Measurements from ENCODE around the gene MBLAC1. TPM values are rescaled to one million over a fixed set of nuclear protein-coding genes. Genes with fewer than 3 reads are reported as not detected.

Gene MBLAC1
- total RNA-seq, 1 donor from 2014 or later: 2.3 TPM

DNA sequence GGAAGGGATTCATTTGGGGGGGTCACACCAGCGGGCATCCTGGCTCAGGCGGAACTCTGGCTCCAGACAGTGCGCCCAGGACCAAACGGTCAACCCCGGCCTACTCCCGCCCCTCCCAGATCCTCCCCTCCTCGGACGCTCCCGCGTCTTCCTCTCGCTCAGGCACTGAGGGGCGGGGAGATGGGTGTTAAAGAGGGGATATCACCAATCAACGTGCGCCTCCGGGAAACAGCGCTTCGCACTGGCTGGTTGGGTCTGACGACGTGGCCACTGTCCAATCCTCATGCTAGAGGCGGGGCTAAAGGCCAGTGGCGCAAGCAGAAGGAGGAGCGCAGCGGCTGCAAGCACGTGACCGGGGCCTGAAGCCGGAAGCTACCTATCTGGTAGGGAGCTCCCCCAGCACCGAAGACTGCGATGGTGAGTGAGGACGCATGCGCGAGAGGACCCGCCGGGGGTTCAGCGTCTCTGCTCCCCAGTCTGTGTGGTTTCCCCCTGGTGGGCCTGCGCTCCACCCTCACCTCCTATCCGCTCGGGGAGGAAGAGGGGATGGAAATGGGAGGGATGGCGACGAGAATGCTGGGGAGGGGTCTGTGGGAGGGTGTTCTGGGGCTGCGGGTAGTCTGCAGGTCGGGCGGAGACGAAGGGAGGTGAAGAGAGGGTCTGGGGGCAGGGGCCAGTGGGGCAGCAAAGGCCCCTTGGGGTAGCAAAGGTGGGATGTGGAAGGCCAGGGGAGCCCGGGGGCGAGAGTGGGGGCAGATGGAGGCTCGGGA, 22.0 kb downstream of the MBLAC1 start, which contains the start of gene LAMTOR4:
Gene LAMTOR4, plus strand, starts transcription at position 360 of the 770 bp plus-strand sequence. Its CDS starts 55 bp downstream, at position 415.
- peaks cover 18% of the 10 kb centered on the region for H3K4me1 Mint-ChIP-seq (ENCODE audit: unreplicated experiment)
- peak; percentile 99 for DNase-seq (ENCODE audit: extremely low spot score, unreplicated experiment)
- TF ChIP-seq, protein P1, sequence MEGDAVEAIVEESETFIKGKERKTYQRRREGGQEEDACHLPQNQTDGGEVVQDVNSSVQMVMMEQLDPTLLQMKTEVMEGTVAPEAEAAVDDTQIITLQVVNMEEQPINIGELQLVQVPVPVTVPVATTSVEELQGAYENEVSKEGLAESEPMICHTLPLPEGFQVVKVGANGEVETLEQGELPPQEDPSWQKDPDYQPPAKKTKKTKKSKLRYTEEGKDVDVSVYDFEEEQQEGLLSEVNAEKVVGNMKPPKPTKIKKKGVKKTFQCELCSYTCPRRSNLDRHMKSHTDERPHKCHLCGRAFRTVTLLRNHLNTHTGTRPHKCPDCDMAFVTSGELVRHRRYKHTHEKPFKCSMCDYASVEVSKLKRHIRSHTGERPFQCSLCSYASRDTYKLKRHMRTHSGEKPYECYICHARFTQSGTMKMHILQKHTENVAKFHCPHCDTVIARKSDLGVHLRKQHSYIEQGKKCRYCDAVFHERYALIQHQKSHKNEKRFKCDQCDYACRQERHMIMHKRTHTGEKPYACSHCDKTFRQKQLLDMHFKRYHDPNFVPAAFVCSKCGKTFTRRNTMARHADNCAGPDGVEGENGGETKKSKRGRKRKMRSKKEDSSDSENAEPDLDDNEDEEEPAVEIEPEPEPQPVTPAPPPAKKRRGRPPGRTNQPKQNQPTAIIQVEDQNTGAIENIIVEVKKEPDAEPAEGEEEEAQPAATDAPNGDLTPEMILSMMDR (IDR thresholded peaks at IDR 0.05): no peak
- H3K27me3 Mint-ChIP-seq (ENCODE audit: unreplicated experiment): no peaks in the 10 kb centered on the region
- peak within 1 kb of the TSS; percentile 94 for H3K27ac Mint-ChIP-seq (ENCODE audit: unreplicated experiment)
- peak within 1 kb of the TSS; percentile 99 for H3K4me3 Mint-ChIP-seq (ENCODE audit: unreplicated experiment)
- H3K36me3 Mint-ChIP-seq (ENCODE audit: unreplicated experiment): peaks cover 10% of the 10 kb centered on the region
- no peaks in the 10 kb centered on the region for H3K9me3 Mint-ChIP-seq (ENCODE audit: unreplicated experiment)

DNA sequence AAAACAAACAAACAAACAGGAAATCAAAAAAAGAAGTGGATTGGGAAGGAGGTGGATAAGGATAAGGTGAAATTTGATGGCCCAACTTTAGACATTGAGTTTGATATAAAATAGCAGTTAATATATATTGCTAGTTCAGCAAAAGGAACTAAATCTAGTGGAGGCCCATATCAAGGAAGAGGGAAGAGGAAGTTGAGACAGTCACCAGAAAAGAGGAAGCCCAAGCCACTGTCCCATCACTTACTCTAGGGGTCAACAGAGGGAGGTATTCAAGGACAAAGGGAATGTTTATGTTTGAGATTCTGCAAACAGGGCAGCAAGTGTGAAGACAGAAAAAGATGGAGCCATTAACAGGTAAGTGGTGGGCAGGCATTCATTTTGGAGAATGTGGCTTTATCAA, 25.6 kb downstream of the MBLAC1 start:
- Mint-ChIP-seq H3K36me3 (ENCODE audit: unreplicated experiment) (peaks cover 14% of the 10 kb centered on the region), H3K27ac (ENCODE audit: unreplicated experiment) (no peak overlapping the region), H3K4me3 (ENCODE audit: unreplicated experiment) (no peak overlapping the region), H3K27me3 (ENCODE audit: unreplicated experiment) (no peaks in the 10 kb centered on the region), H3K9me3 (ENCODE audit: unreplicated experiment) (no peaks in the 10 kb centered on the region), H3K4me1 (ENCODE audit: unreplicated experiment) (peaks cover 29% of the 10 kb centered on the region)
- TF ChIP-seq, protein P1 (IDR thresholded peaks at IDR 0.05): no peak
- DNase-seq (ENCODE audit: extremely low spot score, unreplicated experiment): no peak

DNA sequence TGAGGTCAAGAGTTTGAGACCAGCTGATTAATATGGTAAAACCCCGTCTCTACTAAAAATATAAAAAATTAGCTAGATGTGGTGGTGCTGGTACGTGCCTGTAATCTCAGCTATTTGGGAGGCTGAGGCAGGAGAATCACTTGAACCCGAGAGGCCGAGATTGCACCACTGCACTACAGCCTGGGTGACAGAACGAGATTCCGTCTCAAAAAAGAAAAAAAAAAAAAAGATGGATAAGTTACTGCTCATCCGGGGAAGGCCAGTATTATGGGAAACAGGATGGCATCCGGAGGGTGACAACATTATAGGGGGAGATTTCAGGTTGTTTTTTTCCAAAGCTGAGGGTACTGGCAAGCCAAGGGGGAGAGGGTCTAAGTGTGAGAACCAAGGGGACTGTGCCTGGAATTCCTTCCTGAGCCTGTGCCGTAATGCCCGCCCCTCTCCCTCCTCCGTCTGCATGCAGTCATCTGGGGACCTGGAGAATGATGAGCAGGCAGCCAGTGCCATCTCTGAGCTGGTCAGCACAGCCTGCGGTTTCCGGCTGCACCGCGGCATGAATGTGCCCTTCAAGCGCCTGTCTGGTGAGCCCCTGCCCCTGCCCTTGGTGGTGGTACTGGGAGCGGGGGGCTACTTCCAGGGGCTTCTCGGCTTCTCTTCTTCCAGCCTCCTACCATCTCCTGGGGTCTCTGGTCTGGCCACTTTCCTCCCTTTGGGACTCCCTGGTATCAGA, 26.3 kb downstream of the MBLAC1 start:
- no peak for DNase-seq (ENCODE audit: extremely low spot score, unreplicated experiment)
- Mint-ChIP-seq H3K4me3 (ENCODE audit: unreplicated experiment) (no peak overlapping the region), H3K9me3 (ENCODE audit: unreplicated experiment) (no peaks in the 10 kb centered on the region), H3K27me3 (ENCODE audit: unreplicated experiment) (no peaks in the 10 kb centered on the region), H3K4me1 (ENCODE audit: unreplicated experiment) (peaks cover 33% of the 10 kb centered on the region), H3K27ac (ENCODE audit: unreplicated experiment) (peak overlapping the region; percentile 31), H3K36me3 (ENCODE audit: unreplicated experiment) (peaks cover 14% of the 10 kb centered on the region)
- TF ChIP-seq, protein P1 (IDR thresholded peaks at IDR 0.05): no peak

- DNase-seq (ENCODE audit: extremely low spot score, unreplicated experiment): no peak
- Mint-ChIP-seq H3K27me3 (ENCODE audit: unreplicated experiment) (no peaks in the 10 kb centered on the region), H3K36me3 (ENCODE audit: unreplicated experiment) (peaks cover 14% of the 10 kb centered on the region), H3K9me3 (ENCODE audit: unreplicated experiment) (no peaks in the 10 kb centered on the region), H3K4me1 (ENCODE audit: unreplicated experiment) (peaks cover 33% of the 10 kb centered on the region), H3K27ac (ENCODE audit: unreplicated experiment) (peak overlapping the region; percentile 41), H3K4me3 (ENCODE audit: unreplicated experiment) (no peak overlapping the region)
- TF ChIP-seq, protein P1 (IDR thresholded peaks at IDR 0.05): no peak
Measured at GRCh38 chr7:100153708-100154535, 27.2 kb downstream of the MBLAC1 start.

Data from osteocyte (in vitro differentiated cells).